OCI-LY1 (cell line): Measurements from ENCODE around the gene ARHGEF28.

Experiments
- H2AFZ ChIP-seq: fragments of 200-600 bp; sonication (generic), shearing (Covaris generic); 2 replicates; pipeline ENCODE4 v1.6.0; 2014; ENCODE audit warnings: antibody characterized with exemption, mild to moderate bottlenecking, low read length
- H3F3A ChIP-seq: fragments of 200-600 bp; sonication (generic), shearing (Covaris generic); 2 replicates; pipeline ENCODE4 v1.6.0; 2014; ENCODE audit warnings: mild to moderate bottlenecking, antibody characterized with exemption, low read length, moderate library complexity; ENCODE audit not compliant: insufficient read depth
- H3K27ac ChIP-seq: fragments of 200-600 bp; sonication (generic); 2 replicates; pipeline ENCODE4 v1.5.1; 2014; ENCODE audit warnings: low read length, mixed run types, mild to moderate bottlenecking, low read depth; ENCODE audit not compliant: poor library complexity, severe bottlenecking
- H3K27me3 ChIP-seq: fragments of 200-600 bp; sonication (generic); 2 replicates; pipeline ENCODE4 v1.6.0; 2014; ENCODE audit warnings: antibody characterized with exemption, mild to moderate bottlenecking, low read length, moderate library complexity; ENCODE audit not compliant: insufficient read depth
- H3K36me3 ChIP-seq: fragments of 200-600 bp; sonication (generic); 2 replicates; pipeline ENCODE4 v1.6.1; 2014; ENCODE audit warnings: mild to moderate bottlenecking, antibody characterized with exemption, low read length, moderate library complexity, mixed read lengths; ENCODE audit not compliant: insufficient read depth
- H3K4me1 ChIP-seq: fragments of 200-600 bp; sonication (generic); 2 replicates; pipeline ENCODE4 v1.5.1; 2014; ENCODE audit warnings: mild to moderate bottlenecking, low read length, moderate library complexity; ENCODE audit not compliant: insufficient read depth, severe bottlenecking
- H3K4me2 ChIP-seq: fragments of 200-600 bp; sonication (generic), shearing (Covaris generic); 2 replicates; pipeline ENCODE4 v1.6.1; 2014; ENCODE audit warnings: low read length
- H3K4me3 ChIP-seq: fragments of 200-600 bp; sonication (generic); 2 replicates; pipeline ENCODE4 v1.5.1; 2014; ENCODE audit warnings: low read length, low read depth, mild to moderate bottlenecking, mixed read lengths; ENCODE audit not compliant: poor library complexity, severe bottlenecking
- H3K79me2 ChIP-seq: fragments of 200-600 bp; shearing (Covaris generic); 2 replicates; pipeline ENCODE4 v1.6.1; 2016; ENCODE audit warnings: mixed run types, low read length, mixed read lengths; ENCODE audit not compliant: insufficient read depth
- H3K9ac ChIP-seq: fragments of 200-600 bp; sonication (generic), shearing (Covaris generic); 2 replicates; pipeline ENCODE4 v1.6.1; 2014; ENCODE audit warnings: mild to moderate bottlenecking, low read length, mixed read lengths
- H3K9me2 ChIP-seq: fragments of 200-600 bp; sonication (generic), shearing (Covaris generic); 2 replicates; pipeline ENCODE4 v1.6.1; 2014; ENCODE audit warnings: low read depth, mild to moderate bottlenecking, low read length, mixed read lengths
- H3K9me3 ChIP-seq: fragments of 200-600 bp; shearing (Covaris generic); 2 replicates; pipeline ENCODE4 v1.6.1; 2014; ENCODE audit warnings: low read length, mixed read lengths
- H4K20me1 ChIP-seq: fragments of 200-600 bp; sonication (generic), shearing (Covaris generic); 2 replicates; pipeline ENCODE4 v1.6.0; 2016; ENCODE audit warnings: mild to moderate bottlenecking, low read length; ENCODE audit not compliant: insufficient read depth
- EZH2 ChIP-seq: fragments of 200-600 bp; sonication (generic), shearing (Covaris generic); IDR thresholded peaks from 2 replicates; pipeline ENCODE4 v1.8.0; 2017; ENCODE audit warnings: borderline replicate concordance, mixed run types, mild to moderate bottlenecking, antibody characterized with exemption, low read length, moderate library complexity, mixed read lengths
- TF ChIP-seq, protein P1 (sequence below): fragments of 200-600 bp; sonication (generic), shearing (Covaris generic); IDR thresholded peaks from 2 replicates; pipeline ENCODE4 v1.5.1; 2017; ENCODE audit warnings: mild to moderate bottlenecking, antibody characterized with exemption, low read length, moderate library complexity, mixed read lengths

Gene ARHGEF28

DNA sequence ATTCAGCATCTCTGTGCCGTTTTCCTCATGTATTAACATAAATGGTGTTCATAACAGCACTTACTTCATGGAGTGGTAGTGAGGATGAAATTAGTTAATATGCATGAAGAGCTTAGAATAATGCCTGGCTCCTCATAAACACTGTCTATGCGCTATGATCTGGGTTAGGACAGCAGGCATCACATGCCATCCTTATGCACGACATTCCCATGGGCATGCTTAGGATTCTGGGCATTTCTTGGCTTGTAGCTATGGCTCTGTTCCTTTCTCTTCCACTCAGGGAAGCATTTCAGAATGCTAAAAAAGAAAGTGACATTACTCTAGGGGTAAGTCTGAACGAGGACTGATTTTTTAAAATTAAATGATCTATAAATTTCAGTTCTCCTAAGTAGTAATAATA, 349.8 kb downstream of the ARHGEF28 start:
- Histone ChIP-seq H3K9me2 (no peaks in the 10 kb centered on the region), H3K27me3 (no peaks in the 10 kb centered on the region; the same call in 1 of the 2 replicates), H2AFZ (no peak overlapping the region), H4K20me1 (no peaks in the 10 kb centered on the region), H3F3A (no peaks in the 10 kb centered on the region), H3K27ac (no peak overlapping the region), H3K4me1 (no peaks in the 10 kb centered on the region), H3K4me3 (no peak overlapping the region), H3K36me3 (no peaks in the 10 kb centered on the region), H3K79me2 (no peaks in the 10 kb centered on the region), H3K9me3 (no peaks in the 10 kb centered on the region), H3K4me2 (no peak overlapping the region), H3K9ac (no peak overlapping the region)
- TF ChIP-seq EZH2: no peak
- TF ChIP-seq, protein P1, sequence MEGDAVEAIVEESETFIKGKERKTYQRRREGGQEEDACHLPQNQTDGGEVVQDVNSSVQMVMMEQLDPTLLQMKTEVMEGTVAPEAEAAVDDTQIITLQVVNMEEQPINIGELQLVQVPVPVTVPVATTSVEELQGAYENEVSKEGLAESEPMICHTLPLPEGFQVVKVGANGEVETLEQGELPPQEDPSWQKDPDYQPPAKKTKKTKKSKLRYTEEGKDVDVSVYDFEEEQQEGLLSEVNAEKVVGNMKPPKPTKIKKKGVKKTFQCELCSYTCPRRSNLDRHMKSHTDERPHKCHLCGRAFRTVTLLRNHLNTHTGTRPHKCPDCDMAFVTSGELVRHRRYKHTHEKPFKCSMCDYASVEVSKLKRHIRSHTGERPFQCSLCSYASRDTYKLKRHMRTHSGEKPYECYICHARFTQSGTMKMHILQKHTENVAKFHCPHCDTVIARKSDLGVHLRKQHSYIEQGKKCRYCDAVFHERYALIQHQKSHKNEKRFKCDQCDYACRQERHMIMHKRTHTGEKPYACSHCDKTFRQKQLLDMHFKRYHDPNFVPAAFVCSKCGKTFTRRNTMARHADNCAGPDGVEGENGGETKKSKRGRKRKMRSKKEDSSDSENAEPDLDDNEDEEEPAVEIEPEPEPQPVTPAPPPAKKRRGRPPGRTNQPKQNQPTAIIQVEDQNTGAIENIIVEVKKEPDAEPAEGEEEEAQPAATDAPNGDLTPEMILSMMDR: no peak

DNA sequence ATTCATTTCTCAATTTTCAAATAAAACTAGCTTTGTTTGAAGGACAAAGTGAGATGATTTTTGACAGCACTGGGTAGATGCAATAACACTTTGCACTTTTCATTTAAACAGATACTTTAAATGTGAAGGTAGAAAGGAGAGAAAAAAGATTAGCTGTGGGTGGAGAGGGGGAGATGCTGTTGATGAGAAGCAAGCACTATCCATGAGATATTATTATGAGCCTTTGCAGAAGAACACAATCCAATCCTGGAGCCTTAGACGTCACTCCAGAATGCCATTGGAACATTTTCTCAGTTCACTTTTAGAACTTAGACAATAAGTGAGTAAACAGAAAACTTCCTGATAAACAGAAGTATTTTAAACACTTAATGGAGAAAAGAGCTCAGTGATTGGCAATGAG, 351.1 kb downstream of the ARHGEF28 start:
- H2AFZ ChIP-seq: no peak overlapping the region

DNA sequence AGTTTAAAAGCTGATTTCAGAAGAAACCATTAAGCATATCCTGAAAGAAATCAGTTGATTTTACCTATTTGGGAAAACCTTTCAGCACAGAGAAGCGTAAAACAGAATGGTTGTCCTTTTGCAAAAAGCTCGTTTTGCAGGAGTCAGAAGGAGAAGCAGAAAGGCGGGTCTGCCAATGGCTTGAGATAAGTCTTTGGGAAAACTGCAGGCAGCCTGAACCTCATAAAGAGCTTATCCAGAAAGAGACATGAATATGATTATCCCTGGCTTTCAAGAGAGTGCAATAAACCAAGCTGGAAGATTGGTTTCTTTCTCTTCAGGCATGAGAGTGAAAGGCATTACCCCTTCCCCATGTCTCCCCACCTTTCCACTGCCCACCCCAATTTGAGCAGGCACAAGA, 353.3 kb downstream of the ARHGEF28 start:
- Histone ChIP-seq H3K4me3 (no peak overlapping the region), H3K27me3 (no peaks in the 10 kb centered on the region)
- TF ChIP-seq EZH2: no peak
- TF ChIP-seq, protein P1: no peak

More for the DNA sequence above, 351.1 kb downstream of the ARHGEF28 start:
- H3F3A ChIP-seq: no peaks in the 10 kb centered on the region
- TF ChIP-seq EZH2: no peak
- TF ChIP-seq, protein P1: no peak
- no peak overlapping the region for H3K9ac ChIP-seq
- no peak overlapping the region for H3K27ac ChIP-seq
- no peaks in the 10 kb centered on the region for H3K9me3 ChIP-seq
- no peaks in the 10 kb centered on the region for H4K20me1 ChIP-seq
- no peaks in the 10 kb centered on the region; the same call in 1 of the 2 replicates for H3K27me3 ChIP-seq
- H3K36me3 ChIP-seq: no peaks in the 10 kb centered on the region
- H3K4me3 ChIP-seq: no peak overlapping the region
- H3K9me2 ChIP-seq: no peaks in the 10 kb centered on the region
- H3K4me2 ChIP-seq: no peak overlapping the region
- no peaks in the 10 kb centered on the region for H3K4me1 ChIP-seq
- H3K79me2 ChIP-seq: no peaks in the 10 kb centered on the region

More for the DNA sequence above, 353.3 kb downstream of the ARHGEF28 start:
- H2AFZ ChIP-seq: no peak overlapping the region
- no peaks in the 10 kb centered on the region for H3K4me1 ChIP-seq
- H4K20me1 ChIP-seq: no peaks in the 10 kb centered on the region
- no peak overlapping the region for H3K27ac ChIP-seq
- no peaks in the 10 kb centered on the region for H3K9me2 ChIP-seq
- H3K4me2 ChIP-seq: no peak overlapping the region
- H3K36me3 ChIP-seq: no peaks in the 10 kb centered on the region
- H3K79me2 ChIP-seq: no peaks in the 10 kb centered on the region
- no peak overlapping the region for H3K9ac ChIP-seq
- H3K9me3 ChIP-seq: no peaks in the 10 kb centered on the region
- no peaks in the 10 kb centered on the region for H3F3A ChIP-seq
